ENCODE data around the gene NAA35.
"Not testable (repeated sequence)": the region's sequence is repeated elsewhere in the genome, so short reads cannot be mapped to it uniquely, and the experiment has no call there.

NAA35 gene

DNA sequence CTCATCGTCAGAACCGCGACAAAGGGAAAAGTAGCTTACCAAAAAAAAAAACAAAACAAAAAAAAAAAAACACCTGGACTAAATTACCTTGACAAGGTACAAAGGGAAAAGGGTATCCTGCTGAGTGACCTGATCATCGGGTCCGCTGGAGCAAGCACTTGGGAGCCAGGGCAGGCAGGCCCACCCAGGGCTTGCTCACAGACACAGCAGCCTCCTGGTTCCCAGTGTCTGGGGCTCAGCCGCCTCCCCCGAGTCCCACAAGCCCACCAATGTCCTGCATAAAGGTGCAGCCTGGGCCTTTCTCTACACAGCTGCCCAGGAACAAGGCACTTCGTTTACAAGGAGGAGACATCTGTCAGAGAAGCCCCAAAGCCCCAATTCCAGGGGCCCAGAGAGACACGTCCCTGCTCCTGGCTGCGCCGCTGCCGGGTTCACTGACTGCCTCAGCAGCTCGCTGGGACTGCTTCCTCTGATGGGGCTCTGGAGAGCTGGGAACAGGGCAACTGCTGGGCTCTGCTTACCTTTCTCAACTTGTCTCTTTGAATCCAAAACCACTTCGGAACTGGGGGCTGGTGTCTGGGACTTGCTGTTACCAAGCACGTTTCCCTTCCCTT, 95.0 kb downstream of the NAA35 start:
- no peak for FAIRE-seq

- FAIRE-seq, result no peak
These were observed 95.6 kb downstream of the NAA35 start for GRCh38 chr9:86036555-86036954.

DNA sequence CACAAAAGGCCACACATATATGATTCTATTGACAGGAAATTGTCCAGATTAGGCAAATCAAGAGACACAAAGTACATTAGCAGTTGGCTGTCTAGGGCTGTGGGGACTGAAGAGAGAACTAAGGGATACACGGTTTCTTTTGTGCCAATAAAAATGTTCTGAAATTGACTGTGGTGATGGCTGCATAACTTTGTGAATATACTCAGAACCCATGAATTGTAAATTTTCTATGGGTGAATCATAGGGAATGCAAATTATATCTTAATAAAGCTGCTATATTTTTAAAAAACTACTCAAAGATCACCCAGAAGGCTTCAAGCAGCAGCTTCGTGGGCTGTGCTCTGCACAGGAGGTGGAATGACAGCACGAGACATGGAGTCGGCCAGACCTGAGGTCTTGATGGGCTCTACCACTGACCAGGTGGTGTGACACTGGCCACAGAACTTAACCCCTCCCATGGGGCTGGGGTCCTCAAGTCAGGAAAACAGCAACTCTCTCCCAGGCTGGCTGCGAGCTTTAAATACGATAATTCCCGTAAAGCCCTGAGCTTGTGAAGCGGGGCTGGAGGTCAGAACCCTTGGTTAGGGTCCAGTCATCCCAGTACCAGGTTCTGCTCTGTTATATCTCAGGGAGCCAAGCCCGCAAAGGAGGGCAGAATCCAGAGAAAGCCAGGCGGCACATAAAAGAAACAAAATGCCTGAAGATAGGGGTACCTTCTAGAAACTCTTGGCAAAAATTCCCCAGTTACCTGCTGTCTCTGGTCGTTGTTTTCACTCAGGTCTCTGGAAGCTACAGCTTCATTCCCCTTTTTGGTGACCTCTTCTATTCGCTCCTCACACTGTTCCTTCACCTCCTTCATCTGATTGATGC, 99.3 kb downstream of the NAA35 start:
- no peak for FAIRE-seq

DNA sequence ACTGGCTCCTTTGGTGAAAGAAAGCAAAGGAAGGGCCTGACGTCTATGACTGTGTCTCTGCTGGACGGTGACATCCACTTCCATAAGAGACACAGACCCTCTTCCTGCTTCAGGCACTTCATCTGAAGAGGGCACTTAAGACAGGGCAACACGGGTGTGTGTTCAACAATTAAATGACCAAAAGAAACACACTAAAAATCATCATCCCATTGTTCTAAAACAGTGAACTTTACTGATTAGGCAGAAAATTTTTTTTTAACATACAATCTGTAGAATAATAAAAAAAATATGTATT, 99.9 kb downstream of the NAA35 start:
- FAIRE-seq, result no peak

DNA sequence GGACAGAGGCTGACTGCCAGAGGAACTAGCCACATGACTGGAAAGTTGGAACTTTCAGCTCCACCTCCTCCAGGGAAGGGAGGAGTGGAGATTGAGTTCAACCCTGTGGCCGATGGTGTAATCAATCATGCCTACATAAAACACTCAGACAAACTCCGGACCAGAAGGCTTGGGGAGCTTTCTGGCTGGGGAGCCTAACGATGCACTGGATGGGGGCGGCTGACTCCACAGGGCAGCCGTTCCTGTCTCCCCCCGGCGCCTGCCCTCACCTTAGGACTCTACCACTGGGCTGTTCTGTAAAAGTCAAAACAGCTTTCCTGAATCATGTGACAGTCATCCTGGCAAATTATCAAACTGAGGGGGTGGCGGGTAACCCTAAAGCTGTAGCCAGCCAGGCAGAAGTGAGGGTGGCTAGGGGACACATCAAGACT, 100.4 kb downstream of the NAA35 start:
- no peak for FAIRE-seq

- no peak for FAIRE-seq
These were observed 101.4 kb downstream of the NAA35 start for GRCh38 chr9:86042199-86042978.

DNA sequence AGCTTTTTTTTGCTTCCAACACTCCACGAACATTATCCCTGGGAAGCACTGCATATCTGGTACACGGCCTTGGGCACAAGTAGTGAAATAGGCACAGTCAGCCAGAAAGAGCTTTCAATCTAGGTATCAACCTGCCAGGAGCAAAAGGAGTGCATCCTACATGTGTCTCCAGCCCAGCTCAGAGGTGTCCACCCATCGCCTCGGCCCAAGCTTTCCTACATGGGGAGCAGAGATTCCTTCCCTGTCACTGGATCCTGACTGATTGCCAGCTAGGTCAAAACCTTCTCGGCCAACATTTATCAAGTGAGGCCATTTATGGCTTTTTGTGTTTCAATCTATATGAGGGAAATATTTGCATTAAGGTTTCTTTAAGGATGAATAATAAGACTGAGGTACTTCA, 102.6 kb downstream of the NAA35 start:
- no peak for FAIRE-seq

GRCh38 chr9:86043999-86044398, 103.1 kb downstream of the NAA35 start:
- FAIRE-seq, result no peak

DNA sequence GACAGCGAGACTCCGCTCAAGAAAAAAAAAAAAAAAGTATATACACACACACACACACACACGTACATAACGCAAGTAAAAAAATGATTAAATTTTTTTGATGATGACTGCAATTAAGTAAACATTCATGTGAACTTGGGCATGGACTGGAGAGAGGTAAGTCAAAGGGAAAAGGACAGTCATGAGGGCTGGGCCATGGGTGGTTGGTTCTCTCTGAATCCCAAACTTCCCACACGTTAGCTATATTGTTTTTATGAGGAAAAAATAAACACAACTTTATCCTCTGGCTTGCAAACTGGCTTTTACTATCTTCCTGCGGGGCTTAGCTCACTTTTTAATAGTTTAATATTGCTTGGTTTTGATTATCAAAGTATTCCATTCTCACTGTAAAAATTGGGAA, 104.7 kb downstream of the NAA35 start:
- no peak for FAIRE-seq

- FAIRE-seq, result no peak
These were observed 105.2 kb downstream of the NAA35 start for GRCh38 chr9:86046071-86046636.

DNA sequence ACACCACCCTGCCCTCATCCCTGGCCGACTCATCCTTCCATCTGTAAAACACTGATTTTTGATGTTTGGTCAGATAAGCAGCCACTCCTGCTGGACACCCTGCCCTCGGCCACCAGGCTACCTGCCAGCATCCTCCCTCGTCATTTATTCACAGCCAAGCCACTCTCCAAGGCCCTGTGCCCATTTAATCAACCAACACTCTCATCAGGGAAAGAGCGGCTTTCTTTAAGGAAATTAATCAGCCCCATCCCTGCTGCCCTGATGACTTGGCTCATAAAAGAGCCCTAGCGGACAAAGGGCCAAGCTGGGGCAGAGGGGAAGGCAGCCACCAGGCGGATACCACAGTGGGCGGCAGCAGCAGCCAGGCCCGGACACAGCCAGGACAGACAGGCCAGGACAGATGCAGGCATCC, 106.0 kb downstream of the NAA35 start:
- no peak for FAIRE-seq

GRCh38 chr9:86047361-86047760, 106.4 kb downstream of the NAA35 start:
- FAIRE-seq, result no peak

DNA sequence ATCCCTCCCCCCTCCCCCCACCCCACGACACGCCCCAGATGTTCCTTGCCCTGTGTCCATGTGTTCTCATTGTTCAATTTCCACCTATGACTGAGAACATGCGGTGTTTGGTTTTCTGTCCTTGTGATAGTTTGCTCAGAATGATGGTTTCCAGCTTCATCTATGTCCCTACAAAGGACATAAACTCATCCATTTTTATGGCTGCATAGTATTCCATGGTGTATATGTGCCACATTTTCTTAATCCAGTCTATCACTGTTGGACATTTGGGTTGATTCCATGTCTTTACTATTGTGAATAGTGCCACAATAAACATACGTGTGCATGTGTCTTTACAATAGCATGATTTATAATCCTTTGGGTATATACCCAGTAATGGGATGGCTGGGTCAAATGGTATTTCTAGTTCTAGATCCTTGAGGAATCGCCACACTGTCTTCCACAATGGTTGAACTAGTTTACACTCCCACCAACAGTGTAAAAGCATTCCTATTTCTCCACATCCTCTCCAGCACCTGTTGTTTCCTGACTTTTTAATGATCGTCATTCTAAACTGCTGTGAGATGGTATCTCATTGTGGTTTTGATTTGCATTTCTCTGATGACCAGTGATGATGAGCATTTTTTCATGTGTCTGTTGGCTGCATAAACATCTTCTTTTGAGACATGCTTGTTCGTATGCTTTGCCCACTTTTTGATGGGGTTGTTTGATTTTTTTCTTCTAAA, 107.2 kb downstream of the NAA35 start:
- FAIRE-seq, result not testable (repeated sequence)

DNA sequence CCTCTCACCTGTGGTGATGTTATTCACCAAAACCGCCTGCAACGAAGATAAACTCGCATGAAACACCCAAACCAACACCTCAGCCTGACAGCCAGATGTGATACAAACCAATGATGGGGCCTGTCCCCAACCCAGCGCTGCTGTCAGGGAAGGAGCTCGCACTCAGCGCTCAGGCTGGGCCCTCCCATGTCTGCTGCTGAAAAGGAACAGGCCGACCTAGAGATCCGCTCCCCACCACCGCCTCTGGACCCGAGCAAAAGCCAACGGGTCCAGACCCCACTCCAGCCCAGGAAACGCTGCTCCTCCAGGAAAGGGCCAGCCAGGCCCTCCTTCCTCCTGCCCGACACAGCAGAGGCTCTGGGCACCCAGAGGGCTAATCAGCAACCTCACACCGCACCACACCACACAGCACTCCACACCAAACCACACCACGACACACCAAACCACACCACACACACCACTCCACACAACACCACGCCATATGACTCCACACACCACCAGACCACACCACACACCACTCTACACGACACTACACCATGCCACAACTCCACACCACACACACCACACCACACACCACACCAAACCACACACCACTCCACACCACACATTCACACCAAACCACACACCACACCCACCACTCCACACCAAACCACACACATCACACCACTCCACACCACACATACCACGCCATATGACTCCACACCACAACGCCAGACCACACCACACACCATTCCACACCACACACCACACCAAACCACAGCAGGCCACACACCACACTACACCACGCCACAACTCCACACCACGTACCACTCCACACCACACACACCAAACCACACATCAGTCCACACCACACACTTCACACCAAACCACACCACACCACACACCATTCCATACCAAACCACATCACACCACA, 111.9 kb downstream of the NAA35 start:
- no peak for FAIRE-seq

DNA sequence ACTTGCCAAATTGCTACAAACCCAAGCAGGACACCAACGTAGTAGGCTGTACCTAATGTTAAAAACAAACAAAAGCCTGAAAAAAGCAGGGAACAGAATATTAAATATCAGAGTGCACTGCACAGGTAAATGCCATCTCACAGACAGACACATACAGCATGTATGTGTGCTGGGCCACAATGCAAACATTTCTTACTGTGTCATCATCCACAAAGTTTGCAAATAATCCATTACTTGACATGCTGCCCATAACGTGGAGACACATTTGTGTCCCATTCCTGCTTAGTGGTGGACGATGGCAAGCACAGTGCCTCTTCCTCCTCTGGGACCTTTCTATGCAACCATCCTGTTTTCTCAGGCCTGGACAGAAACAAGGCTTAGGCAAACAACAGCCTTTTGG, 113.7 kb downstream of the NAA35 start:
- no peak for FAIRE-seq

DNA sequence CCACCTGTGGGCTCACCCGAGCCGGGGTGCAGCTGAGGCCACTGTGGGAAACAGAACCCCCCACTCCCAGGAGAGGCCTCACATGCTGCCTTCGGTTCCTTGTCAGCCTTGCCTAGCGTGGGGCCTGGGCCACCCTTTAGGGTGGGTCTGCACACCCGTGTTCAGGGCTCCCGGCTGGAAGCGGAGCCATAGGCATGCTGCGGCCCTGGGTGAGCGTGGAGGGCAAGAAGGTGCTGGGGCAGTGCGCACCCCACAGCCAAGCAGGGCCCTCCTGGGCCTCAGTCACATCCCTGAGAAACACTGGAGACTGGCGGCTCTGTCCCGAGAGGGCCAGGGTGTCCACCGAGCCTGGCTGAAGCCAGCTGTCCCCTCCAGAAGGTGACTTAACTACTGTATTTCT, 116.5 kb downstream of the NAA35 start:
- no peak for FAIRE-seq

DNA sequence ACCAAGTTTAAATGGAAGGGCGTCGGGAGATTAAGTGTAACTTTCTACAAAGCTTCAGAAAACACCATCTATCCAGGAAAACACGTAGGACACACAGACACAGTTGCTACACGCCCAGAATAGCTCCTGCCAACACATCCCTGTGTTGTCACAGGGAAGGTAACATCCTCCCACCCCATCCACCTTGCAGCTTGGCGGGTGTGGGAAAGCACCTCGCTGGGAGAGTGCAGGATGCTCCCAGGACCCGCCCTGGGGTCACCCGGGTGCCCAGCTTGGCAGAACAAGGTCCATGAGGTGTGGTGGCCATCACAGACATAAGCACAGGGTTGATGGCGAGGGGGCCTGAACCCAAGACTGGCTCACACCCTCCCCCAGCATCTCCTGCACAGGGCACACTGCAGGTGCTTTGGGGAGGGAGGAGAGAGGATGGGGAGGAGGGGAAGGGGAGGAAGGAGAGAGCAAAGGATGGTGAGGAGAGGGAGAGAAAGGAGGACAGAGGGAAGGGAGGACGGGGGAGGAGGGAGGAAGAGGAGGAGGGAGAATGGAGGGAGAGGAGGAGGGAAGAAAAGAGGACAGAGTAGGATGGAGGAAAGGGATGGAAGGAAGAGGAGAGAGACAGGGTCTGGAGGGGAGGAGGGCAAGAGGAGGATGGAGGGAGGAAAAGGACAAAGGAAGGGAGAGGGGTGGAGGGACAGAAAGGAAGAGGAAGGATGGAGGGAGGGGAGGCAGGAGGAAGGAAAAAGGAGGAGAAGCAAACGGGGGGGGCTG, 121.2 kb downstream of the NAA35 start:
- no peak for FAIRE-seq

GRCh38 chr9:86062845-86063693, 122.1 kb downstream of the NAA35 start:
- FAIRE-seq, result no peak

- no peak for FAIRE-seq
These were observed 123.3 kb downstream of the NAA35 start for GRCh38 chr9:86064220-86064619.
